Measurements from ENCODE around the gene TET3. TPM values are rescaled to one million over a fixed set of nuclear protein-coding genes. Genes with fewer than 3 reads are reported as not detected.
"Not testable (repeated sequence)": the region's sequence is repeated elsewhere in the genome, so short reads cannot be mapped to it uniquely, and the experiment has no call there.

The TET3 gene
- 0.46 TPM for polyA plus RNA-seq

DNA sequence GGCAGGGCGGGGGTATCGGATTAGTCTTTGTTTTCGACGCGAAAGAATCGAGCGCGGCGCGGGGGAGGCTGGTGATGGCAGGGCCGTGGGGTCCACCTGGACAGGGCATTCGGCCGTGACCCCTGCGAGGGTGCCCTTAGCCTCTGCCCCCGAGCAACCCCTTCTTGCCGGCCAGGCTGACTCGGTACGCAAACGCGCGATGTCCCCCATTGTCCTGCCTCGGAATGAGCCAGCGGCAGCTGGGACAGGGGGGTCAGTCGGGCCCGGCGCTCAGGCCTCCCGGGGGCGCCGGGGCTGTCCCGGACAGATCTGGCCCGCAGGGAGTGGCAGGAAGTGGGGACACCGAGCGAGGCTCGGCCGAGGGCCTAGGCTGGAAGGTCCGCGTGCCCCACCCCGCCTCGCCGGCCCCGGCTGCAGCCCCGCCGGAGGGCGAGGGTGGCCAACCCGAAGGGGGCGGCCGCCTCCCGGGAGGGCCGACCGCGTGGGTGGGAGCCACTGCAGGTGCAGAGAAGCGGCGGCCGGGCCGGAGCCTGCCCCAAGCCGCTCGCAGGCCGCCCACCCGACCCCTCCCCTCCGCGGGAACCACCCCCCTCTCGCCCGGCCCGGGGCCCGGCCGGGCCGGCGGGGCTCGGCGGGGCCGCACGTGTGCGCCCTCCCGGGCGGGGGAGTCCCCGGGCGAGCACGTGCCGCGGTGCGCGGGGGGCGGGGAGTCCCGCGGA is at the start of gene TET3:
TSS of gene TET3 (plus strand) at position 708 of the 719 bp plus-strand sequence. CDS start 1,494 bp downstream, outside the sequence.
- no peaks in the 10 kb centered on the region for H3K9me3 Mint-ChIP-seq
- peaks cover 3% of the 10 kb centered on the region for H3K36me3 Mint-ChIP-seq
- H3K27me3 Mint-ChIP-seq, result peaks cover under 1% of the 10 kb centered on the region
- peaks cover 58 to 64% (median 63%) of the 10 kb centered on the region in 3 donors for H3K4me1 Mint-ChIP-seq
- H3K27ac Mint-ChIP-seq, result peak within 1 kb of the TSS; percentile 95 to 98 (median 96)
- peak within 1 kb of the TSS; percentile 79 to 95 (median 92) for H3K4me3 Mint-ChIP-seq

DNA sequence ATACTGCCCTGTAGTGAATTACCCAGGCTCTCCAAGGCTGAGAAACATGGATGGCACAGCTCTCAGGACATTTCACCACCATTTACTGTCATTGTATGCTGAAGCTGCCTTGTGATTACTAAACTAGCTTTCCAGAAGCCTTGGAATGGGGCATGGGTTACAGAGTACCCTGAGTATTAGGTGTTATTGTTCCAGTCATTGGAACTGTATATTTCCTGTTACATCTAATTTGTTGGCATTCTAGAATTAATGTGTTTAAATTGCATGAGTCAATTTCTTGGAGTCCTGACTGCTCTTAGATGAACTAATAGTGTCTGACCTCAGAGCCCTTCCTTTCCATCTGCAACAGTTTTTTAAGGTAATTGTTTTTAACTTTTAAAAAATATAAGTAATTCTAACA is 49.1 kb upstream of the TET3 start:
- H3K27ac Mint-ChIP-seq, result peak overlapping the region in 1 of 3 donors; percentile 15
- peaks cover 28 to 52% (median 30%) of the 10 kb centered on the region in 3 donors for H3K4me1 Mint-ChIP-seq
- H3K27me3 Mint-ChIP-seq, result no peaks in the 10 kb centered on the region
- H3K9me3 Mint-ChIP-seq, result no peaks in the 10 kb centered on the region
- H3K4me3 Mint-ChIP-seq, result no peak overlapping the region
- H3K36me3 Mint-ChIP-seq, result peaks cover 2% of the 10 kb centered on the region

DNA sequence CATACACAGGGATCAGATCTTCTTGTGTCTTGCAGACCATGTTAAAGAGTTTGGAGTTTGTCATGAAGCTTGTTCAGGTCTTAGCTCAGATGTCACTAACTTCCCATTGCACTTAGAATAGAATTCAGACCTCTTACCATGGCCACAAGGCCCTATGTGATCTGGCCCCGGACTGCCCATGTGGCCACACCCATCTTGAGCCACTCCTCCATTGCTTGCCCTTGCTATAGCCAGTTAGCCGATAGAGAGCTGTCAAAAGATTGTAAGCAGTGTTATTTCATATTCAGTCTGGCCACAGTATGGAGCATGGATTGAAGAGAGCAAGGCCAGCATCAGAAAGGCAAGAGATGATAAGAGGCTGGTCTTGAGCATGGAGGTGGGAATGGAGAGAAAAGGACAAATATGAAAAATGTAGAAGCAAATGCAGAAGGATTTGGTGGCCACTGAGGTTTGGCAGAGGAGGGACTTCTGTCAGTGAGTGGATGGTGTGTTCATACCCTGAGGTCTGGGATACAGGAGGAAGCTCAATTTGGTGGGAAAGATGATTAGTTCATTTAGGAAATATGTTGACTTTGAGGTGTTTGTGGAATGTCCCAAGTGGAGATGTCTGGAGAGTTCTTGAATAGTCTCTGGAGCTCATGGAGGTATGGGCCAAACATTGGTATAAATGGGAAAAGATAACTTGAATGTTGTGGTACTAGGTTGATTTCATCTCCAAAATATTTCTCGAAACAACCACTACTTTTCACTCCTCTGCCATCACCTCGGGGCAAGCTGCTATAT is 47.4 kb upstream of the TET3 start:
- H3K9me3 Mint-ChIP-seq, result no peaks in the 10 kb centered on the region
- H3K36me3 Mint-ChIP-seq, result no peaks in the 10 kb centered on the region
- H3K4me3 Mint-ChIP-seq, result no peak overlapping the region
- peaks cover 27 to 41% (median 35%) of the 10 kb centered on the region in 3 donors for H3K4me1 Mint-ChIP-seq
- no peaks in the 10 kb centered on the region for H3K27me3 Mint-ChIP-seq
- H3K27ac Mint-ChIP-seq, result peak overlapping the region in 1 of 3 donors; percentile 7

DNA sequence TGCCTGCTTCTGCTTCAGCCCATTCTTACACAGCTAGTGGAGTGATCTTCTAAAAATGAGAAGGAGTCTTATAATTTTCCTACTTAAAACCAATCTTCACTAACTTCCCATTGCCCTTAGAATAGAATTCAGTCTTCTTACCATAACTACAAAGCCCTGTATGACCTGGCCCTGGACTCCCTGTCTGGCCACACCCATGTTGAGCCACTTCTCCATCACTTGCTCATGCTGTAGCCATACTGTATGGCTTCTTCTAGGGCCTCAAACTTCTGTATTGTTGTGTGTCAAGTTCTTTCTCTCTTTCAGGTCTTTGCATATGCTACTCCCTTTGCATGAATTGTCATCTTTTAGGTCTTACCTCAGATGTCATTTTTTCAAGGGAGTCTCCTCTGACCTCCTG is 46.8 kb upstream of the TET3 start:
- no peaks in the 10 kb centered on the region for H3K27me3 Mint-ChIP-seq
- H3K9me3 Mint-ChIP-seq, result no peaks in the 10 kb centered on the region
- no peaks in the 10 kb centered on the region for H3K36me3 Mint-ChIP-seq
- peaks cover 27 to 40% (median 32%) of the 10 kb centered on the region in 3 donors for H3K4me1 Mint-ChIP-seq
- H3K4me3 Mint-ChIP-seq, result no peak overlapping the region
- no peak overlapping the region for H3K27ac Mint-ChIP-seq

DNA sequence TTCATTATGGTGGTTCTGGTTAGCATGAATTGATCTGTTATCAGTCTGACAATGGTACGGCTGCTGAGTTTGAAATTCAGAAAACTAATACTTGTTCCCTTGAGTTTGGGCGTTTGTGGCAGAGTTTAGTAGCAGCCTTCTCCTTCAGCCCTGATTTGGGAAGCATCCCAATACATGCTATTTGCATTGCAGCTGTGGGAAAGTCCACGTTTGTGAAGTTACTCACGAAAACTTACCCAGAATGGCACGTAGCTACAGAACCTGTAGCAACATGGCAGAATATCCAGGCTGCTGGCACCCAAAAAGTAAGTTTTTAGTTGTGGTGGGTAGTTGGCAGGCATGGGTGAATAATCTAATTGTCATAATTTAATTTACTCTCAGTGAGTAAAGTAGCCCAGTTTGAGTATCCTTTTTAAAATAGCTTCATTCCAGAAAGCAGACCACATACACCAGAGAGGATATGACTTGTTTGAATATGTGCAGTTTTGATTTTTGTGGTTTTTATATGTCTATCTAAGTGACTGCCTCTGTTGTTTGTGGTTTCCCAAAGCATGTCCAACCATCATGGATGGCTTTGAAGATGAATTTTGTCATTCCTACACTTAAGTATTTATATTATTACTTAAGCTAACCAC is 45.9 kb upstream of the TET3 start:
- H3K27me3 Mint-ChIP-seq, result no peaks in the 10 kb centered on the region
- H3K9me3 Mint-ChIP-seq, result no peaks in the 10 kb centered on the region
- peak overlapping the region in 1 of 4 donors; percentile 34 for H3K4me3 Mint-ChIP-seq
- H3K36me3 Mint-ChIP-seq, result no peaks in the 10 kb centered on the region
- H3K4me1 Mint-ChIP-seq, result peaks cover 25 to 35% (median 27%) of the 10 kb centered on the region in 3 donors
- no peak overlapping the region for H3K27ac Mint-ChIP-seq

DNA sequence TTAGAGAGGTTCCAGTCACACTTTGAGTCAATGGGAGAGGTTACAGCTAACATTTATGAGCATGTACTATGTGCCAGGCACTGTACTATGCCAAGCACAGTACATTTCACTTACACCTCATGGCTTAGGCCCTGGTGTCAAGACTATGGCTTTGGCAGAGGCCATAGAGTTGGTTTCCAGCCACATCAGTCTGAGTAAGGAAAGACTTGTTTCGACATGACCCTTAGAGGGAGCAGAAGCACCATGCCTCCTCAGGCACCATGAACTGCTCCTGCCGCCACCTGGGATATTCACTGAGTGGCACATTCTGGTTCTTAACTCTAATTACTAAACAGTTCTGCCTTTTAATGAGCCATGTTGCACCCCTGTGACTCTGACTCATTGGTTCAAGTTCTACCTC is 45.3 kb upstream of the TET3 start:
- H3K27ac Mint-ChIP-seq, result no peak overlapping the region
- H3K27me3 Mint-ChIP-seq, result no peaks in the 10 kb centered on the region
- peaks cover 26 to 38% (median 27%) of the 10 kb centered on the region in 3 donors for H3K4me1 Mint-ChIP-seq
- H3K9me3 Mint-ChIP-seq, result no peaks in the 10 kb centered on the region
- H3K36me3 Mint-ChIP-seq, result no peaks in the 10 kb centered on the region
- no peak overlapping the region for H3K4me3 Mint-ChIP-seq

DNA sequence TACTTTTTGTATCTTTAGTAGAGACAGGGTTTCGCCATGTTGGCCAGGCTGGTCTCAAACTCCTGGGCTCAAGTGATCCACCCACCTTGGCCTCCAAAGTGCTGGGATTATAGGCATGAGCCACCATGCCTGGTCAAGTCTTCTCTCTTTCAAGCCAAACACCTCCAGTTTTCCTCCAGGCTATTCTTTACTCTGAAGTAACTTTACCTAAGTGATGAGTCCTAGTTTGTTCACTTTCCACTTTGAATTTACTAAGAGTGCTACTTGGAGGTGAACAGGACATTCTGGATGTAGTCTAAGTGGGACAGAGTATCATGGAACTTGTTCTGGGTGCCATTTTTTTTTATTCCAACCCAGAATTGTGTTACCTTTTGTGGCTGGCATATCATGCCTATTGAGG is 44.6 kb upstream of the TET3 start:
- peak overlapping the region in 1 of 3 donors; percentile 48 for H3K27ac Mint-ChIP-seq
- peaks cover 29 to 40% (median 30%) of the 10 kb centered on the region in 3 donors for H3K4me1 Mint-ChIP-seq
- H3K4me3 Mint-ChIP-seq, H3K36me3 Mint-ChIP-seq, H3K27me3 Mint-ChIP-seq, H3K9me3 Mint-ChIP-seq: not testable (repeated sequence)

DNA sequence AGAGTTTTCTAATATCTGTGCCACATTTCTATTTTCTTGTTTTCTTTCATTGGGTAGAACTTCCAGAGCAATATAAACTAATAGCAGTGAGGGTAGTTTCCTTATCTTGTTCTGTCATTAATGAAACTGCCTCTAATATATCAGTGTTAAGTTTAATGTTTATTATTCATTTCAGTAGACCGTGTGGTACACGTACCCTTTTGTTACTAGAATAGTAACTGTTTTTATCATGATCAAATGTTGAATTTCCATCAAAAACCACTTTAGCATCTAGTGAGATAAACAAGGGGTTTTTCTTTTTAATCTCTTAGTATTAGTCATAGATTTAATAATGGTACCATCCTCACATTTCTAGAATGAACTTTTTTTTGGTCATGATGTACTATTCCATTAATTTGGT is 42.0 kb upstream of the TET3 start:
- H3K9me3 Mint-ChIP-seq, result no peaks in the 10 kb centered on the region
- peaks cover 16 to 37% (median 23%) of the 10 kb centered on the region in 3 donors for H3K4me1 Mint-ChIP-seq
- no peak overlapping the region for H3K4me3 Mint-ChIP-seq
- no peaks in the 10 kb centered on the region for H3K27me3 Mint-ChIP-seq
- no peak overlapping the region for H3K27ac Mint-ChIP-seq
- H3K36me3 Mint-ChIP-seq, result peaks cover 3% of the 10 kb centered on the region

DNA sequence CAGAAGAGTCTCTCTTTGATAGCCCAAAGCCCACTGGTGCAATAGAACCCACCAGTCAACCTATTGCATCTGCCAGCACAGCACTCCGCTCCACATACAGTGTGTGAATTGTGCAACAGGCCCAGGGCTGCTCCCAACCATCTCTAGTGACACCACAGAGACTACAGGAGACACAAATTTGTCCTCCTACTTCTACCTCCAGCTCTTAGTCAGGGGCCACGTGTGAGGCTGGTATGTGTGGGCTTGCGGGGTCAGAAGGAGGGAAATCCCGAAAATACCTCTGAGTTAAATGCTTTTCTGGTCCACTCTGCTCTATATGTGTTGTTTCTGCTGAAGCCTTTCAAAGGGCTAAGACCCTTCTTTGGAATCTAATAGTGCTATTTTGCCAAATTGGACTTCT is 40.0 kb upstream of the TET3 start:
- Mint-ChIP-seq H3K4me1 (peaks cover 17 to 42% (median 19%) of the 10 kb centered on the region in 3 donors), H3K36me3 (peaks cover 3% of the 10 kb centered on the region), H3K27me3 (no peaks in the 10 kb centered on the region), H3K27ac (peak overlapping the region in 1 of 3 donors; percentile 58), H3K9me3 (no peaks in the 10 kb centered on the region), H3K4me3 (no peak overlapping the region)

DNA sequence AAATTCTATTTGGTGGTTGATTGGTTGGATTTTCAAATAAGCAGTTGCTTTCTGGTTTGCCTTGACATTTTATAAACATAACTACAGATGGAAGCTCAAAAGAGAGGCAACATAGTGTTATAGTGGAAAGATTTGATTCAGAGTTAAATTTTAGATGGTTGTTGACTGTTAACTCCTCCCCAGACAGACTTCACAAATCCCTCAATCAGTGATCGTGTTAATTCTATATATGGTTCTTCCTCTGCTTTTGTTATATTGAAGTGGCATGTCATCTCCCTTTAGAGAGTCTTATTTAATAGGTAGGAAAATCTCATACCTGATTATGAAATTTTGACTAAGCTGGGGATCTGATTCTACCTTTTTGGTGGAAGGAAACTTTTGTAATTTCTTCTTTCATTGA is 38.5 kb upstream of the TET3 start:
- H3K27ac Mint-ChIP-seq, result peak overlapping the region in 1 of 3 donors; percentile 64
- no peaks in the 10 kb centered on the region for H3K27me3 Mint-ChIP-seq
- no peaks in the 10 kb centered on the region for H3K9me3 Mint-ChIP-seq
- H3K4me3 Mint-ChIP-seq, result no peak overlapping the region
- H3K4me1 Mint-ChIP-seq, result peaks cover 16 to 31% (median 17%) of the 10 kb centered on the region in 3 donors
- peaks cover 3% of the 10 kb centered on the region for H3K36me3 Mint-ChIP-seq

DNA sequence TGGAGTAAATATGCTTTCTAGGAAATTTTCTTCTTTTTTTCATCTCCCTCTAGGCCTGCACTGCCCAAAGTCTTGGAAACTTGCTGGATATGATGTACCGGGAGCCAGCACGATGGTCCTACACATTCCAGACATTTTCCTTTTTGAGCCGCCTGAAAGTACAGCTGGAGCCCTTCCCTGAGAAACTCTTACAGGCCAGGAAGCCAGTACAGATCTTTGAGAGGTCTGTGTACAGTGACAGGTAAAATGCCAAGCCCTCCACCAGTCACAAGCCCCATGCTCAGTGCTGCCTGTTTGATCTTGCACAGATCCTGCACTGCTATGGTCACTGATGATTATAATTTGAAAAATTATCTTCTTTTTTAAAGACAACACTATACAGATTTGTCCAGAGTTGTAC is 38.0 kb upstream of the TET3 start:
- H3K9me3 Mint-ChIP-seq, result no peaks in the 10 kb centered on the region
- peaks cover 16 to 31% (median 17%) of the 10 kb centered on the region in 3 donors for H3K4me1 Mint-ChIP-seq
- H3K27me3 Mint-ChIP-seq, result no peaks in the 10 kb centered on the region
- no peak overlapping the region for H3K4me3 Mint-ChIP-seq
- peak overlapping the region in 1 of 3 donors; percentile 64 for H3K27ac Mint-ChIP-seq
- H3K36me3 Mint-ChIP-seq, result peaks cover 3% of the 10 kb centered on the region

DNA sequence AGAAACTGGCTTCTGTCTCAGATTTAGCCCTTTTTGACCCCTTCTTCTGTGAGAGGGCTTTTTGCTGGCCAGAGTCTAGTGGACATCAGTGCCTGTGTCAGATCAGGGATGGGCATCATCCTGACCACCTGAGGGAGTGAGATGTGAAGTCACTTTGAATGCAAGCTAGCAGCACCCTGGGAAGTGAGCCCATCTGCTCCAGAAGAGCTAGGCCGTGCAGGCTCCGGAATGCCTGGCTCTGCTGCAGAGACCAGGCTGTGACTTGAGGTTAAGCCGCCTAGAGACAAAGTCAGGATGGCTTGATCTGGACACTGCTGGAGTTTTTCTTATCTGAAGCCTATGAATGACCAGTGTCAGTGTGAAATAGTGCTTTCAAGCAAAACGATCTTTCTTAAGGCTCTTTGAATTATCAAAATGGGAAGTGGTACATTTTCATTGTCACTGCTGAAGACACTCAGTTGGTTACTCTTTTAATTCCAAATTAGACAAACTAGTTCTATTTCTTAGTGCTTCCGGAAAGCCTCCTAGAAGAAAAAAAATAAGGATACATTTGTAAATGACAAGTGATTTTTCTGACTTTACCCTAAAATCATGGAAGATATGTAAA is 37.2 kb upstream of the TET3 start:
- Mint-ChIP-seq H3K9me3 (no peaks in the 10 kb centered on the region), H3K27me3 (no peaks in the 10 kb centered on the region), H3K4me3 (no peak overlapping the region), H3K36me3 (peaks cover 8% of the 10 kb centered on the region), H3K27ac (no peak overlapping the region), H3K4me1 (peaks cover 14 to 31% (median 18%) of the 10 kb centered on the region in 3 donors)

DNA sequence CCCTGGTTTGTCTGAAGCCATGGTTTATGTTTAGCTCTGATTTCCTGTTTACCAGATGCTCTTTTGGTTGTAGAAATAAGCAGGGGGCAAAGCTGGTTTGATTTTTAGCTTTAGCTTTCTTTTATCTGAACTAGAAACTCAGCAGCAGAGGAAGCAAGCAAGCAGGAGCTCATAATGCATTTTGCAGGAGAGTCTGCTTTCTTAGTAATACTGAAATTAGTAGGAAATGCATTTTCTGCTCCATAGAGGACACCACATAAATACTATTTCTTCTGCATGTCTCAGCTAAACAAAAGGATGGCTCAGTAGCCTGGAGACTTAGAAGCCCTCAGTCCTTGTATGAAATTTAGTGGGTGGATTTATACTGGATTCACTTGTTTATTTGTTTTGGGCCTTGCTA is 34.9 kb upstream of the TET3 start:
- peaks cover 9% of the 10 kb centered on the region for H3K36me3 Mint-ChIP-seq
- H3K4me1 Mint-ChIP-seq, result peaks cover 9 to 30% (median 13%) of the 10 kb centered on the region in 3 donors
- no peak overlapping the region for H3K27ac Mint-ChIP-seq
- no peaks in the 10 kb centered on the region for H3K27me3 Mint-ChIP-seq
- no peak overlapping the region for H3K4me3 Mint-ChIP-seq
- no peaks in the 10 kb centered on the region for H3K9me3 Mint-ChIP-seq

DNA sequence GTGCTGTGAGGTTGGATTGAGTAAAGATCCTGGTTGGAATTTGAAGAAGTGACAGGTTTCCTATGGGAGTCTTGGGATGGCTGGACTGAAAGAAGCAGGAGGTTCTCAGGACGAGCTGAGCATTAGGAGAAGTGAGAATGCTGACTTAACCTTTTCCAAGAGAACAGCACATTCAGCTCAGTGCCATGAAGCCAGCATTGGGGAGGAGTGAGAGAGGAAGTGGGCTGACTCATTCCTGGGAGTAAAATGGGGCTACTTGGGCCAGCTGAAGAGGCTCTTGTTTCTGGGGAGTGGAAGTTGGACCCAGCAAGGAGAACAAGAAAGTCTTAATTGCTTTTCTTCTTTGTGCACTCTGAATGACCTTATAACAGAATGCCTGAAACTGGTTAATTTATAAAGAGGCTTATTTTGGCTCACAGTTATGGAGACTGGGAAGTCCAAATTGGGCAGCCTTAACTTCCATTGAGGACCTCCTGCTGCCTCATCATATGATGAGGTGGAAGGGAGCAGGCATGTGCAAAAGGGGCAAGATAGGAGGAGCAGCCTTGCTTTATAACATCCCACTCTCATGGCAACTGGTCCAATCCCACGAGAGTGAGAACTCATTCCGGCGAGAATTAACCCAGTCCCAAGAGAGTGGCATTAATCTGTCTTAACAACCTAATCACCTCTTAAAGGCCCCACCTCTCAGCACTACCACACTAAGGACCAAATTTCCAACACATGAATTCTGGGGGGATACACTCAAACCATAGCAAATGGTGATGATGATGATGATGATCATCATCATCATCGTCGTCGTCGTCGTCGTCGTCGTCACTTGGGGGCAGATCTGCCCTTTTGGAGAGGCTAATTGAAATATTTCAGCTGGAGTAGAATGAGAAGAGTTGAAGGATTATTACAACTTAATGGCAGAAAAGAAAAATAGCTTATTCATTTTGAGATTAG is 31.9 kb upstream of the TET3 start:
- Mint-ChIP-seq H3K27me3 (no peaks in the 10 kb centered on the region), H3K4me3 (peak overlapping the region in 1 of 4 donors; percentile 34), H3K27ac (peak overlapping the region in 1 of 3 donors; percentile 4), H3K4me1 (peaks cover 5 to 15% (median 14%) of the 10 kb centered on the region in 3 donors), H3K9me3 (no peaks in the 10 kb centered on the region), H3K36me3 (peaks cover 9% of the 10 kb centered on the region)
